H1 (cell line): ENCODE measurements around the gene TNFSF11.

ENCODE experiments used
- ATF3 ChIP-seq: IDR thresholded peaks from 2 replicates; pipeline ENCODE4 v1.6.1; 2011; ENCODE audit warnings: low read depth, mild to moderate bottlenecking, low read length; ENCODE audit not compliant: insufficient read depth
- CBX5 ChIP-seq: fragments of 300-800, 300-1000 bp; sonication (generic); IDR thresholded peaks from 2 replicates; pipeline ENCODE4 v1.7.1; 2016; ENCODE audit warnings: antibody characterized with exemption, low read length, low read depth
- CBX8 ChIP-seq: fragments of 300-800, 300-1000 bp; sonication (generic); IDR thresholded peaks from 2 replicates; pipeline ENCODE4 v1.7.1; 2016; ENCODE audit warnings: low read depth, low read length, borderline replicate concordance
- CTCF ChIP-seq, 3 experiments: IDR thresholded peaks; 1 replicate in 2 of 3; 2 replicates in 1 of 3; pipeline versions ENCODE4 v1.5.1 to v1.6.1; 2011; ENCODE audit warnings: low read length in 3 of 3, mild to moderate bottlenecking in 3 of 3, inconsistent platforms in 2 of 3, low read depth in 1 of 3, moderate library complexity in 1 of 3; ENCODE audit not compliant: insufficient read depth in 1 of 3; ENCODE audit errors: control extremely low read depth in 1 of 3
- EZH2 ChIP-seq: fragments of 200-600 bp; sonication (generic); IDR thresholded peaks from 2 replicates; pipeline ENCODE4 v1.7.1; 2012; ENCODE audit warnings: low read depth, mild to moderate bottlenecking, moderate library complexity, low read length, inconsistent platforms; ENCODE audit not compliant: severe bottlenecking
- KDM1A ChIP-seq: fragments of 200-600, 300-600 bp; sonication (generic); IDR thresholded peaks from 2 replicates; pipeline ENCODE4 v1.7.1; 2016; ENCODE audit warnings: mild to moderate bottlenecking, low read length, borderline replicate concordance
- NRF1 ChIP-seq: IDR thresholded peaks from 2 replicates; pipeline ENCODE4 v1.6.1; 2011; ENCODE audit warnings: mild to moderate bottlenecking, low read depth, low read length, improper control_type of control experiment
- POLR2A ChIP-seq, 2 experiments: IDR thresholded peaks; 1 replicate in 1 of 2; 2 replicates in 1 of 2; pipeline ENCODE4 v1.6.1; 2011; ENCODE audit warnings: low read depth in 2 of 2, low read length in 2 of 2, mild to moderate bottlenecking in 2 of 2; ENCODE audit errors: control extremely low read depth in 1 of 2
- RAD21 ChIP-seq, 2 experiments: IDR thresholded peaks in 1 of 2; conservative IDR thresholded peaks in 1 of 2; 2 replicates each; pipeline ENCODE4 v1.6.1; 2011; ENCODE audit warnings: low read depth in 2 of 2, low read length in 2 of 2, improper control_type of control experiment in 1 of 2, inconsistent platforms in 1 of 2, mild to moderate bottlenecking in 1 of 2, moderate library complexity in 1 of 2
- RXRA ChIP-seq: IDR thresholded peaks from 2 replicates; pipeline ENCODE4 v1.6.1; 2011; ENCODE audit warnings: low read depth, mild to moderate bottlenecking, low read length, moderate library complexity; ENCODE audit not compliant: insufficient read depth
- SP1 ChIP-seq: IDR thresholded peaks from 2 replicates; pipeline ENCODE4 v1.6.1; 2011; ENCODE audit warnings: low read depth, low read length
- TAF1 ChIP-seq: IDR thresholded peaks from 2 replicates; pipeline ENCODE4 v1.6.1; 2011; ENCODE audit warnings: mild to moderate bottlenecking, low read depth, low read length
- TBP ChIP-seq: IDR thresholded peaks from 2 replicates; pipeline ENCODE4 v1.6.1; 2011; ENCODE audit warnings: low read depth, low read length, improper control_type of control experiment
- YY1 ChIP-seq: IDR thresholded peaks from 2 replicates; pipeline ENCODE4 v1.6.1; 2011; ENCODE audit warnings: low read depth, mild to moderate bottlenecking, low read length

GRCh38 chr13:42594481-42595252 is 20.7 kb downstream of the TNFSF11 start:
- no peak for TF ChIP-seq ATF3
- TF ChIP-seq EZH2, result no peak
- no peak for TF ChIP-seq SP1
- no peak for TF ChIP-seq YY1
- no peak for TF ChIP-seq TAF1
- no peak for TF ChIP-seq TBP
- peak; percentile 43 to 81 (median 64) for TF ChIP-seq CTCF (IDR thresholded peaks at IDR 0.05; ENCODE audit: control extremely low read depth in 1 of 3, insufficient read depth in 1 of 3, low read depth in 1 of 3, low read length in 3 of 3)
- peak; percentile 83 to 91 for TF ChIP-seq RAD21 (IDR thresholded peaks at IDR 0.05 in 1 of 2, conservative IDR thresholded peaks at IDR 0.05 in 1 of 2; ENCODE audit: low read depth in 2 of 2, low read length in 2 of 2)
- TF ChIP-seq KDM1A, result no peak
- TF ChIP-seq CBX5, result no peak
- TF ChIP-seq CBX8, result no peak
- TF ChIP-seq POLR2A (IDR thresholded peaks at IDR 0.05; ENCODE audit: control extremely low read depth in 1 of 2, low read depth in 2 of 2, low read length in 2 of 2), result no peak
- TF ChIP-seq NRF1, result no peak
- no peak for TF ChIP-seq RXRA
